Activated CD8-positive, alpha-beta memory T cell treated with anti-CD3 and anti-CD28 coated beads for 48 hours (primary cell): Measurements from ENCODE around the gene CORT.
"Not testable (repeated sequence)": the region's sequence is repeated elsewhere in the genome, so short reads cannot be mapped to it uniquely, and the experiment has no call there.

ENCODE experiments used
- DNase-seq, 3 experiments: peaks; one replicate each; pipeline ENCODE4 v3.0.0-alpha.2; 2020; ENCODE audit warnings: low read depth in 2 of 3, low spot score in 2 of 3

The CORT gene

DNA sequence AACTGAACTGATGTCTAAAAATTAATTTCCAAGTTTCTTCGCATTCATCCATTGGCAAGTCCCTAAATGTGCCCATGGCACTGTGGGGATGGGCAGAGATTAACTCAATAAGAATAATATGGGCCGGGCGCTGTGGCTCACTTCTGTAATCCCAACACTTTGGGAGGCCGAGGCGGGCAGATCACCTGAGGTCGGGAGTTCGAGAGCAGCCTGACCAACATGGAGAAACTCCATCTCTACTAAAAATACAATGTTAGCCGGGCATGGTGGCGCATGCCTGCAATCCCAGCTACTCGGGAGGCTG, 24.4 kb downstream of the CORT start:
- DNase-seq = not testable (repeated sequence)

DNA sequence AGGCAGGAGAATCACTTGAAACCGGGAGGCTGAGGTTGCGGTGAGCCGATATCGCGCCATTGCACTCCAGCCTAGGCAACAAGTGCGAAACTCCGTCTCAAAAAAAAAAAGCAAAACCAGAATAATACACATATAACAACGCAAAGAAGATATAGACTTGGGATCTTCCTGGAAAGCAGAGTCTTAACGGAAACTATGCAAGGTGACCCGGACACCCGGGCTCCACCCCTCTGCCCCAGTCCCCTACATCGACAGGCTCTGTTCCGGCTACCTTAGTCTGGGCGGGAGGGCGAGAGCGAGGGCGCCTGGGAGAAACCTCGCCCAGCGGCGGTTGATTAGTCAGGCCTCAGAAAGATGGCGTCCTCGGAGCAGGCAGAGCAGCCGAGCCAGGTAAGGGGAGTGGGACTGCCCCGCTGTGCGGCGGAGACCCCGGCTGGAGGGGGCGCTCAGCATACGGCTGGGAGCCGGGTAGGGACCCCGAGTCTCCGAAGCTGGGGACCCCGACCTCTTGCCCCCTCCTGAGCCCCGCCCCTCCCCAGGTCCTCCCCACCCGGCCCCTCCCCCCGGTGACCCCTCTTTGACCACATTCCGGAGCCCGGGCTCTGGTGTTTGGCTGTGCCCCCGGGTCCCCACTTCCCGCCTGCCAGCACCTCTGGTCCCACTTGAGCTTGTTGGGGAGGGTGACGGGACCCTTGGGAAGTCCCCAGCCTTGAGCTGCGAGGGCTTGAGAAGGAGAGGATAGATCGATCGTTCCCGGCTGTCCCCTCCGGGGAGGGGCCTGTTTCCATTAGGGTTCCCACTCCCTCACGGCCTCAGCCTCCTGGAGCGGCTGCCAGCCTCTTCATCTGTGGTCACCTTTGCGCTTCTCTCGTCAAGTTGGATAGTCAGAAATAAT, 25.0 kb downstream of the CORT start, which contains the start of gene PEX14:
PEX14 (plus strand) TSS at position 338 of the 895 bp plus-strand sequence; CDS start at position 355, 17 bp downstream.
- DNase-seq = peak; percentile 75

DNA sequence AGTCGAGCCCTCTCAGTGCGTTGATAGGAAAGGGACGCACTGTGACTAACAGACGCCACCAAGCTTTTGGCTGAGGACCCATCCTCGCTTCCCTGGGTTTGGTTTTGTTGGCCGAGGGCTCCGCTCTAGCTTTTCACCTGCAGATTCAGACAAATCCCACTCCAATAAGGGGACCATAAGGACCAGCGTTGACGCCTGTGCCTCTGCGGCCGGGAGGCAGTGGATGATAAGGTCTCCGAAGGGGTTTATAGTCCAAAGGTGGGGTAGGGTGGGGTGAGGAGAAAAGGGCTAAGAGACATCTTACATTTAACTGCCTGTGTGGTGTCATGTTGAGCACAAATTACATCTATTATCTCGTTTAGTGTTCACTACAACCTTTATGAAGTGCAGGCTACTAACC, 25.7 kb downstream of the CORT start:
- no peak for DNase-seq

DNA sequence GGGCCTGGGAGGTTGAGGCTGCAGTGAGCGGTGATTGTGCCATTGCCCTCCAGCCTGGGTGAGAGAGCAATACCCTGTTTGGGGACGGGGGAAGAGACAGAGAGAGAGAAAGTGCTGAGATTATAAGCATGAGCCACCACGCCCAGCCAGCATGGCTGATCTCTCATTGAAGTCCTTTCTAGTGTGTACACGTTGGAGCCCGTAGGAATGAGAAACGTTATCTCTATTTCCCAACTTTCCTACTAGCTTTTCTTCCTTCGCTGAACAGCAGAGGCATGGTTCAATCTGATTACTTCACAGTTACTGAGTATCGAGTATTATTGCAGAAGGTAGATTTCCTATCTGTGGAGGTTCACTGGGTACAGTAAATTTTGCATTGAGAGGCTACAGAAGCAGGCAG, 29.5 kb downstream of the CORT start:
- DNase-seq = no peak

DNA sequence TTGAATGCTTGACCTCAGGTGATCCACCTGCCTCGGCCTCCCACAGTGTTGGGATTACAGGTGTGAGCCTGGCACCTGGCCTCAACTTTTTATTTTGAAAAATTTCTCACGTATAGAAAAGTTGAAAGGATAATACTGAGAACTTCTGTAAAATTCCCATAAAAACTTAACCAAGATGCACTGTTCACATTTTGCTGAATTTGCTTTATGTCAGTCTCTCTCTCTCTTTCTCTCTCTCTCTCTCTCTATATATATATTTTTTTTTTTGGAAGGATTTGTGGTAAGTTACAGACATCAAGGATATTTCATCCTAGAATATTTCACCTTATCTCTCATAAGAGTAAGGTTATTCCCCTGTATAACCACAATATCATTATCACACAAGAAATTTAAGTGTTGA, 30.8 kb downstream of the CORT start:
- no peak for DNase-seq

DNA sequence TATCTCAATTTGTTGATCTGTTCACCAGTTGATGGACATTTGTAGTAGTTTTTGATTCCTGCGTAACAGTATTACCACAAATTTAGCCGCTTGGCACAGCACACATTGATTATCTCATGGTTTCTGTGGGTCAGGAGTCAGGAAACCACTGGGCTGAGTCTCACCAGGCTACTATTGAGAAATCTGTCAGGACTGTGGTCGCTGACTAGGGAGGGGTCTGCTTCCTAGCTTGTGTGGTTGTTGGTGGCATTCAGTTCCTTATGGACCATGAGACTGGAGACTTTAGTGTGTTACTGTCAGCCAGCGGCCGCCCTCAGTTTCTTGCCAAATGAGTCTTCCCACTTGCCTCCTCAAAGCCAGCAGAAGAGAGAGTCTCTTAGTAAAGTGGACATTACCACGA, 34.7 kb downstream of the CORT start:
- DNase-seq = no peak

DNA sequence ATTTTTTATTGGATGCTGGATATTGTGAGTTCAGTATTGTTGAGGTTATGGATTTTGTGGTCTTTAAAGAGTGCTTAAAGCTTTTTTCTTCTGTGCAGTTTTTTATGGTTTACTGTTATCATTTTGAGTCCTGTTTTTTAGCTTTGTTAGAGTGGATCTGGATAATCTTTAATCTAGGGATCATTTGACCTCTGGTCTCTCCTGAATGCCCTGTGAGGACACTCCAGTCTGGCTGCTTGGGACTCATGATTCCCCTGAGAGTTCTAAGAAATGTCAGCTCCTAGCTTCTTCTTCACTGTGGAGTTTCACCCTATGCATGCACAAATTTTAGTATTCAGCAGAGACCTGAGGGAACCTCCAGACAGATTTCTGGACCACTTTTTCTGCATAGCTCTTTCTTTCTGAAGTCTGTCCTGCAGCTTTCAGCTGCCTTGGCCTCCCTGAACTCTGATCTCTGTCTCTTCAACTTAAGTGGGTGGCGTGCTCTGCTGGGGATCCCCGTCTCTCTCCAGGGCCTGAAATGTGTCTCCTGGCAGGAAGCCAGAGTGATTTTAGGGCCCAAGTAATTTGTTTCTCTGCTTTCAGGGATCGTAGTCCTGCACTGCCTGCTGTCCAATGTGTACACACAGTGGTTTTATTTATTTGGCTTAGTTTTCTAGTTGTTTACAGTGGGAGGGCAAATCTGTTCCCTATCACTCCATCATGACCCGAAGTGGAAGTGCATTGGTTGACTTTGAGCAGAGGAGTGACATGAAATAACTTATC, 39.6 kb downstream of the CORT start:
- no peak for DNase-seq

DNA sequence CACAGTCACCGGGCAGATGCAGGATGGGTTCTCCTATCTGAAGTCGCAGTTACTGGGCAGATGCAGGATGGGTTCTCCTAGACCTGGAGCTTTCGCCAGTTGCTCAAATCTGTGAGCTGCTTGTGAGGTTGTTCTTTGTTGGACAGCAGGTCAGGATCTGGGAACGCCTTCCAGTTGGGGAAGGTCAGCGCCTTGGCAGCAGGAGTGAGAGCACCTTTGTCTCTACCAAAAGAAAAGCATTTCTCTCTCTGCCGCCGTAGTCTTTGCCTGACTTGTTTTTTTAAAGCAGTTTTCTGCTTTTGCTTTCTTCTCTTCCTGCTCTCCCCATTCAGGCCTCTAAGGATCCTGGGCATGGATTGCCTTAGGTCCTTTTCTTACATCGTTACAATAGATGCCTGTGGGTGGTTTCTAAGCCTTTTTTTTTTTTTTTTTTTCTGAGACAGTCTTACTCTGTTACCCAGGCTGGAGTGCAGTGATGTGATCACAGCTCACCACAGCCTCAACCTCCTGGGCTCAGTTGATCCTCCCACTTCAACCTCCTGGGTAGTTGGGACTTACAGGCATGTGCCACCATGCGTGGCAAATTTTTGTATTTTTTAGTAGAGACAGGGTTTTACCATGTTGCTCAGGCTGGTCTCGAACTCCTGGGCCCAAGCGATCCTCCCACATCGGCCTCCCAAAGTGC, 40.6 kb downstream of the CORT start:
- DNase-seq = no peak

DNA sequence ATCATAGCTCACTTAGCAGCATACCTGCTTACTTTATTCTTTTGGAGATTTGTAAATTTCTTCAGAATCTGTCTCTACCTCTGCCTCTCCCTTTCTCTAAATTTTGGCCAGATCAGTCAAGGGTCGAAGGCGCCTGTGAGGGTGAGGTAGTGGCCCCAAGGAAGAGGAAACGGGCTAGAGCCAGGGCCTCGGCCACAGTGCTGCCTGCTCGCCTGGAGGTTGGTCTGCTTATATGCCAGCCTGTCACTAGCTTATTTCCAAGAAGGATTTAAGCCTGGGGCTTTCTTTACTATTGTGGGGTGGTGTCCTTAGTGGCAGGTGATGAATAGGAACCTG, 44.6 kb downstream of the CORT start:
- no peak for DNase-seq

DNA sequence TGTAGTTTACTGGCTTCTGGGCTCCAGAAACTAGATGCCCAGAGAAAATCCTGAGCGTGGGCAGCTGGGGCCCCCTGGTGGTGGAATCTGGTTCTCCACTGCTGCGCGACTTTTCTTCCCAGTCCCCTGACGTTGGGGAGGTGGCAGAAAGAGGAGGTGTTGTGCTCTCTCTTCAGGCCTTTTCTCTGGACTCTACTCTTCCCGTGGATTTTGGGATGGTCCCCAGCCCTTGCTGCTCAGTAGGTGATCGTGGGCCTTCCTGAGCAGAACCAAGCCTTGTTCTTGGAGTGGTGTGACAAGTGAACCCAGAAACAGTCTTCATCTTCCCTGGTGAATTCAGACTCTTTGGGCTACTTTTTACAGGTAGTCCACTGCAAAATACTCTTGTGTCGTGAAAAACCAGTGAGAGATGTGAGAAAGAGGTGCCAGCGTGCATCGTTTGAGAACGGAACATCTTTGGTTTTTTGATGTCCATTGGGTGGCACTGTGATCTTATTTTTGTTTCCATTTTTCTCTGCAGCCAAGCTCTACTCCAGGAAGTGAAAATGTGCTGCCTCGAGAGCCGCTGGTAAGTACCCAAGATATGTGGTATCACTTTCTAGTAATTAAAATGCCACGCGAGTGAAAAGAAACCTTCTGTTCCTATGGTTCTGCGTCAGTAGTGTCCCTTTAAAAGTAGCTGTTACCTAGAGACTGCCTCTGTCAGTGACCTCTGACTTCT, 45.1 kb downstream of the CORT start:
- DNase-seq = peak; percentile 60 to 88 (median 78)

DNA sequence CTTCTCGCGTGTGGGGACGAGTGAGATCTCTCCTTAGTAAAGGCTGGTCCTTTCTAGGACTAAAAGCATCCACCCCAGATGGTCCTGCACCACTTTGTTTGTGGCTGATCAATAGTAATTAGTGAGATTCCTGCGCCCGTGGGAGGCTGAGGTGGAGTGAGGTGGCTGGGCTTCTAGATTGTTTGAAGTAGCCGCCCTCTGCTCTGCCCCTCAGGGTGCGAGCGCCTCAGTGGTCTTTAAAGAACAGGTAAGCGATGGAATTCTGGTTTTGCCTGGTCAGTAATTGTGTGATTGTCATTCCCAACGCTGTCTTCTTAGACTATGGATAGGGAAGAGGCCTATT, 45.6 kb downstream of the CORT start:
- DNase-seq = no peak

DNA sequence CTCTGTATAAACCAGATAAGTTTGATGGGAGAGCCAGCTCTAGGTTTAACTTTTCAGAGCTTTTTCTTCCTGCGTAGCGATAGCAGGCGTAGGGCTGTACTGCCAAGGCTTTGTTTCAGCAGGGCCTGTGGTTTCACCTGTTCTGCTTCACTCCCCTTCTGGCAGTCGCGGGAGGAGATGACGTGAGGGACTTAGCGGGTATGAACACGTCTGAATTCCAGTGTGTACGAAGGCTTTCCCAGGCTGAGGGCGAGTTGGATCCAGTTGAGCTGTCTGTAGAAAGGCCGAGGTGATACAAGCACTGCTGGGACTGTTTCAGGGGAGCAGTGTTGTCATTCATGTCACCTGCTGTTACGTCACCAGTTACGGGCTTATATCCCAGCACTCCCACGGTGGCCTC, 46.1 kb downstream of the CORT start:
- no peak for DNase-seq

DNA sequence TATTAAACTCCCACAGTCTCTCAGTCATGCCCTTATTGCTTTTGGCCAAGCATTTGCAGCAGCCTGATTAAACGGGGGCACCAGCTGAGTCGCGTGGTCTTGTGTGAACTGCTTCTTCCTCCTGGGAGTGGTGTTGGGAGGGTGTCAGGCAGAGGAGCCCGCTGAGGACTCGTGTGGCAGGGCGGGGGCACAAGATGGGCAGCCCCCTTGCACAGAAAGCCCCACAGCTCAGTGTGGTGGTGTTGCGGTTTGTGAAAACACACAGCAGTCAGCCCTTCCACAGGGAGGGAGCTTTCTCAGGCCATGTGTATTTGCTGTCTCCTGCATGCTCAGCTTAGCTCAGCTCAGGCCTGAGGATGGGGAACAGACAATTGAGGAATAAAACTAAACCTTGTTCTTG, 47.3 kb downstream of the CORT start:
- DNase-seq = no peak

DNA sequence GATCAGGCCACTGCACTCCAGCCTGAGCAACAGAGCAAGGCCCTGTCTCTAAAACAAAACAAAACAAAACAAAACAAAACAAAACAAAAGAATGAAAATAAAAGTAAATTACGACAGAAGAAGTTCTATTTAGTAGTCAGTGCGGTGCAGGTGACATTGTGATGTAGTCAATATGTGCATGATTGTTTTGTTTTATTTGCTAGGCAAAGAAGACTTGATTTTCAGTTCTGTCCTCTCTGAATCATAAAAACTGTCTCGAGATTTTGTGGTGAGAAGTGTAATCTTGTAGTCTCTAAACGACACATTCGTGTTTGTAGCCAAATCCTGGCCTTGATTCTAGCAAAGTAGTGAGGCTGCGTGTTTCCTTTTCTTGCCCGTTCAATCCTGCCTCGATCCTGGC, 48.4 kb downstream of the CORT start:
- no peak for DNase-seq
